D721Med (cell line): ENCODE measurements around the gene KCNJ5.

Source experiments
- DNase-seq: peaks from one replicate; pipeline ENCODE4 v3.0.0; 2011; ENCODE audit warnings: low spot score; ENCODE audit not compliant: insufficient read length
- FAIRE-seq: peaks from 2 replicates; lab custom pipeline; 2011; peaks lifted over from hg19 to GRCh38; lab: Jason Lieb, UNC
- CTCF ChIP-seq: IDR thresholded peaks from 2 replicates; pipeline ENCODE4 v1.5.1; 2012; ENCODE audit warnings: mild to moderate bottlenecking, control low read depth; ENCODE audit not compliant: insufficient read depth; ENCODE audit errors: missing control alignments

KCNJ5 gene

GRCh38 chr11:128938156-128938885 is 47.2 kb downstream of the KCNJ5 start:
- no peak for TF ChIP-seq CTCF
- no peak for FAIRE-seq
- DNase-seq = no peak

GRCh38 chr11:128939591-128939990 is 48.4 kb downstream of the KCNJ5 start:
- DNase-seq = no peak
- no peak for TF ChIP-seq CTCF
- FAIRE-seq = no peak

- no peak for TF ChIP-seq CTCF
- FAIRE-seq = no peak
- no peak for DNase-seq
These were observed 49.0 kb downstream of the KCNJ5 start for GRCh38 chr11:128940156-128940555.

GRCh38 chr11:128940603-128941002 is 49.4 kb downstream of the KCNJ5 start:
- no peak for DNase-seq
- TF ChIP-seq CTCF = no peak
- FAIRE-seq = no peak

GRCh38 chr11:128941110-128941509 is 50.0 kb downstream of the KCNJ5 start:
- no peak for DNase-seq
- no peak for TF ChIP-seq CTCF
- FAIRE-seq = no peak

- DNase-seq (no peak), FAIRE-seq (no peak)
- TF ChIP-seq CTCF = no peak
These were observed 50.6 kb downstream of the KCNJ5 start for GRCh38 chr11:128941573-128942271.

GRCh38 chr11:128942272-128942612 is 51.1 kb downstream of the KCNJ5 start:
- FAIRE-seq = no peak
- no peak for TF ChIP-seq CTCF
- no peak for DNase-seq
